NCI-H2081 (cell line): Measurements from ENCODE around the gene THSD7A.
A peak's percentile ranks its signal among the peaks of the same experiment; 100 is the strongest.

ENCODE experiments used
- DNase-seq, 2 experiments: peaks; one replicate each; lab custom pipeline; 2025; lab: John Stamatoyannopoulos, UW

THSD7A gene

GRCh38 chr7:11706666-11707605 lies 125.1 kb downstream of the THSD7A start:
- DNase-seq, result peak in 1 of 2 experiments; percentile 3

GRCh38 chr7:11703829-11704228 lies 128.2 kb downstream of the THSD7A start:
- DNase-seq, result no peak

GRCh38 chr7:11702938-11703337 lies 129.1 kb downstream of the THSD7A start:
- no peak for DNase-seq

GRCh38 chr7:11701829-11702560 lies 130.0 kb downstream of the THSD7A start:
- no peak for DNase-seq

- no peak for DNase-seq
Measured at GRCh38 chr7:11699666-11700065, 132.3 kb downstream of the THSD7A start.

- no peak for DNase-seq
Measured at GRCh38 chr7:11698384-11698871, 133.6 kb downstream of the THSD7A start.

GRCh38 chr7:11690395-11690794 lies 141.6 kb downstream of the THSD7A start:
- no peak for DNase-seq

GRCh38 chr7:11689096-11689495 lies 142.9 kb downstream of the THSD7A start:
- no peak for DNase-seq

GRCh38 chr7:11681461-11681860 lies 150.5 kb downstream of the THSD7A start:
- no peak for DNase-seq

- DNase-seq, result no peak
Measured at GRCh38 chr7:11675163-11675562, 156.8 kb downstream of the THSD7A start.

- no peak for DNase-seq
Measured at GRCh38 chr7:11668727-11669126, 163.3 kb downstream of the THSD7A start.

GRCh38 chr7:11667810-11668185 lies 164.2 kb downstream of the THSD7A start:
- no peak for DNase-seq

- no peak for DNase-seq
Measured at GRCh38 chr7:11667071-11667809, 164.8 kb downstream of the THSD7A start.

- DNase-seq, result peak in 1 of 2 experiments; percentile 31
Measured at GRCh38 chr7:11665357-11665756, 166.6 kb downstream of the THSD7A start.

GRCh38 chr7:11655642-11656041 lies 176.4 kb downstream of the THSD7A start:
- DNase-seq, result no peak

GRCh38 chr7:11655163-11655562 lies 176.8 kb downstream of the THSD7A start:
- DNase-seq, result no peak

GRCh38 chr7:11650500-11650899 lies 181.5 kb downstream of the THSD7A start:
- DNase-seq, result no peak

- DNase-seq, result no peak
Measured at GRCh38 chr7:11650030-11650429, 182.0 kb downstream of the THSD7A start.

GRCh38 chr7:11648980-11649379 lies 183.0 kb downstream of the THSD7A start:
- no peak for DNase-seq

- DNase-seq, result no peak
Measured at GRCh38 chr7:11648101-11648500, 183.9 kb downstream of the THSD7A start.

- DNase-seq, result no peak
Measured at GRCh38 chr7:11642841-11643240, 189.2 kb downstream of the THSD7A start.

GRCh38 chr7:11642276-11642675 lies 189.7 kb downstream of the THSD7A start:
- DNase-seq, result no peak
